GM12891 (cell line): ENCODE results near the gene ADPRM.

ENCODE experiments used
- POLR2A ChIP-seq: IDR thresholded peaks from 2 replicates; pipeline ENCODE4 v1.6.1; 2011; ENCODE audit warnings: low read depth, low read length, control low read depth
- POLR2AphosphoS5 ChIP-seq: IDR thresholded peaks from 2 replicates; pipeline ENCODE4 v1.6.1; 2011; ENCODE audit warnings: low read depth, low read length, control low read depth

DNA sequence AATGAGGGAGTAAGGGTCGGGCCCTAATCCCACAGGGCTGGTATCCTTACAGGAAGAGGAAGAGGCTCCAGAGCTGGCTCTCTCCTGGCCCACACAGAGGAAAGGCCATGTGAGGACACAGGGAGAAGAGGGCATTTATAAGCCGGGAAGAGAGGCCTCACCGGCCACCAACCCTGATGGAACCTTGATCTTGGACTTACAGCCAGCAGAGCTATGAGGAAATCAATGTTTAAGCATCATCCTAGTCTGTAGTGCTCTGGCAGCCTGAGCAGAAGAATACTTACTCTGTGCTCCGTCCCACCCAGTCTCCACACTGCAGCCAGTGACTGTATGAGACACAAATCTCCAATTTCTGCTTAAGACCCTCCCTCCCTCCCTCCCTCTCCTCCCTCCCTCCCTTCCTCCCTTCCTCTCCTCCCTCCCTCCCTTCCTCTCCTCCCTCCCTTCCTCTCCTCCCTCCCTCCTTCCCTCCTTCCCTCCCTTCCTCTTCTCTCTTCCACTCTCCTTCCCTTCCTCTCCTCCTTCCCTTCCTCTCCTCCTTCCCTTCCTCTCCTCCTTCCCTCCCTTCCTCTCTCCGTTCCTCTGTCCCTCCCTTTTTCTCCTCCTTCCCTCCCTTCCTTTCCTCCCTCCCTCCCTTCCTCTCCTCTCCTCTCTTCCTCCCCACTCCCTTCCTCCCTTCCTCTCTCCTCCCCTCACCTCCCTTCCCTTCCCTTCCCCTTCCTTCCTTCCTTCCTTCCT lies 41.3 kb downstream of the ADPRM start:
- TF ChIP-seq POLR2AphosphoS5 (no peak), POLR2A (no peak)
